ENCODE measurements around the gene MLLT10.

MLLT10 gene

GRCh38 chr10:21655236-21655635, 121.2 kb downstream of the MLLT10 start:
- DNase-seq, result no peak

GRCh38 chr10:21655687-21656086, 121.7 kb downstream of the MLLT10 start:
- DNase-seq, result no peak

GRCh38 chr10:21661087-21661486, 127.1 kb downstream of the MLLT10 start:
- DNase-seq, result no peak

GRCh38 chr10:21661935-21662334, 127.9 kb downstream of the MLLT10 start:
- no peak for DNase-seq

GRCh38 chr10:21662635-21663034, 128.6 kb downstream of the MLLT10 start:
- DNase-seq, result no peak

GRCh38 chr10:21668831-21669230, 134.8 kb downstream of the MLLT10 start:
- no peak for DNase-seq

GRCh38 chr10:21670391-21670790, 136.4 kb downstream of the MLLT10 start:
- DNase-seq, result no peak

- no peak for DNase-seq
Measured at GRCh38 chr10:21673668-21674067, 139.6 kb downstream of the MLLT10 start.

- peak; percentile 20 for DNase-seq
Measured at GRCh38 chr10:21675157-21675796, 141.2 kb downstream of the MLLT10 start.

GRCh38 chr10:21677551-21677950, 143.5 kb downstream of the MLLT10 start:
- no peak for DNase-seq

- no peak for DNase-seq
Measured at GRCh38 chr10:21681156-21681555, 147.1 kb downstream of the MLLT10 start.

GRCh38 chr10:21687266-21688008, 153.4 kb downstream of the MLLT10 start:
- DNase-seq, result peak; percentile 7

- DNase-seq, result no peak
Measured at GRCh38 chr10:21688009-21688332, 153.9 kb downstream of the MLLT10 start.

GRCh38 chr10:21688870-21689269, 154.8 kb downstream of the MLLT10 start:
- DNase-seq, result no peak

- DNase-seq, result no peak
Measured at GRCh38 chr10:21689881-21690280, 155.8 kb downstream of the MLLT10 start.

- no peak for DNase-seq
Measured at GRCh38 chr10:21692916-21693315, 158.9 kb downstream of the MLLT10 start.

GRCh38 chr10:21693418-21693817, 159.4 kb downstream of the MLLT10 start:
- no peak for DNase-seq

- no peak for DNase-seq
Measured at GRCh38 chr10:21694631-21695030, 160.6 kb downstream of the MLLT10 start.

- no peak for DNase-seq
Measured at GRCh38 chr10:21696302-21696701, 162.3 kb downstream of the MLLT10 start.

GRCh38 chr10:21699575-21699974, 165.5 kb downstream of the MLLT10 start:
- DNase-seq, result no peak

- no peak for DNase-seq
Measured at GRCh38 chr10:21700474-21700873, 166.4 kb downstream of the MLLT10 start.

- DNase-seq, result peak; percentile 6
Measured at GRCh38 chr10:21702633-21703111, 168.6 kb downstream of the MLLT10 start.

GRCh38 chr10:21705142-21705827, 171.3 kb downstream of the MLLT10 start:
- no peak for DNase-seq

GRCh38 chr10:21705828-21706176, 171.8 kb downstream of the MLLT10 start:
- no peak for DNase-seq

Measured in MV-4-11 (cell line).